ENCODE data around the gene OR10W1. TPM values are rescaled to one million over a fixed set of nuclear protein-coding genes. Genes with fewer than 3 reads are reported as not detected.

OR10W1 gene
- total and polyA plus RNA-seq, 4 experiments from 2014 or later: not detected

GRCh38 chr11:58276151-58276550 lies 8.1 kb upstream of the OR10W1 start:
- ChIA-PET POLR2A (ENCODE audit: partially characterized antibody) (no interaction called here), CTCF (ENCODE audit: partially characterized antibody) (no interaction called here)
- no peak overlapping the region for H3K4me3 Mint-ChIP-seq
- H3K27ac Mint-ChIP-seq: no peak overlapping the region
- H3K4me1 Mint-ChIP-seq: no peaks in the 10 kb centered on the region
- peaks cover 2 to 20% of the 10 kb centered on the region in 2 donors for H3K27me3 Mint-ChIP-seq
- H3K27ac ChIP-seq (ENCODE audit: low read depth, low read length): no peak overlapping the region
- H3K9me3 ChIP-seq (ENCODE audit: control insufficient read depth in 1 of 2, low read length in 2 of 2): no peaks in the 10 kb centered on the region
- no peaks in the 10 kb centered on the region for H3K36me3 ChIP-seq (ENCODE audit: insufficient read depth, low read length)
- intact Hi-C loops (cut with micrococcal nuclease): no loop called here
- no peaks in the 10 kb centered on the region for H3K4me1 ChIP-seq (ENCODE audit: insufficient read depth, low read length)
- no peaks in the 10 kb centered on the region for H3K36me3 Mint-ChIP-seq
- no peak overlapping the region for H3K4me3 ChIP-seq (ENCODE audit: low read length in 2 of 2)
- H3K9me3 Mint-ChIP-seq: peaks cover 0 to 11% (median 9%) of the 10 kb centered on the region in 8 donors
- no peaks in the 10 kb centered on the region for H3K27me3 ChIP-seq (ENCODE audit: insufficient read depth, low read length)
- no peak for DNase-seq

DNA sequence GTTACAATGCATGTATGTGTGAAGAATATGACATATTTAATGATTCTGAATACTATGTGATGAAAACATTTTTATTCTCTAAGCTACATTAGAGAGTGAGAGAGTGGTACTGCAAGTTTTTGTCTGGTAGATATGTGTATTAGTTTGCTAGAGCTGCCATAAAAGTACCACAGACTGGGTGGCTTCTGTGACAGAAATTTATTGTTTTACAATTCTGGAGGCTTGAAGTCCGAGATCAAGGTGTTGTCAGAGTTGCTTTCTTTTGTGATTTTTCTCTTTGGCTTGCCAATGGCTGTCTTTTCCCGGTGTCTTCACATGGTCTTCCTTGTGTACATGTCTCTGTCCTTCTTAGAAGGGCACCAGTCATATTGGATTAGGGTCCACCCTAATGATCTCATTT lies 6.9 kb upstream of the OR10W1 start:
- ChIA-PET CTCF (ENCODE audit: partially characterized antibody) (no interaction called here), POLR2A (ENCODE audit: partially characterized antibody) (no interaction called here)
- H3K4me3 ChIP-seq (ENCODE audit: low read length in 2 of 2): no peak overlapping the region
- intact Hi-C loops (cut with micrococcal nuclease): no loop called here
- no peaks in the 10 kb centered on the region for H3K36me3 ChIP-seq (ENCODE audit: insufficient read depth, low read length)
- no peak overlapping the region for H3K27ac ChIP-seq (ENCODE audit: low read depth, low read length)
- peaks cover 0 to 10% (median 7%) of the 10 kb centered on the region in 8 donors for H3K9me3 Mint-ChIP-seq
- H3K9me3 ChIP-seq (ENCODE audit: control insufficient read depth in 1 of 2, low read length in 2 of 2): no peaks in the 10 kb centered on the region
- no peak overlapping the region for H3K4me3 Mint-ChIP-seq
- H3K4me1 ChIP-seq (ENCODE audit: insufficient read depth, low read length): no peaks in the 10 kb centered on the region
- no peaks in the 10 kb centered on the region for H3K4me1 Mint-ChIP-seq
- H3K27me3 ChIP-seq (ENCODE audit: insufficient read depth, low read length): no peaks in the 10 kb centered on the region
- DNase-seq: no peak
- peaks cover 0 to 12% of the 10 kb centered on the region in 2 donors for H3K27me3 Mint-ChIP-seq
- H3K36me3 Mint-ChIP-seq: no peaks in the 10 kb centered on the region
- no peak overlapping the region for H3K27ac Mint-ChIP-seq

DNA sequence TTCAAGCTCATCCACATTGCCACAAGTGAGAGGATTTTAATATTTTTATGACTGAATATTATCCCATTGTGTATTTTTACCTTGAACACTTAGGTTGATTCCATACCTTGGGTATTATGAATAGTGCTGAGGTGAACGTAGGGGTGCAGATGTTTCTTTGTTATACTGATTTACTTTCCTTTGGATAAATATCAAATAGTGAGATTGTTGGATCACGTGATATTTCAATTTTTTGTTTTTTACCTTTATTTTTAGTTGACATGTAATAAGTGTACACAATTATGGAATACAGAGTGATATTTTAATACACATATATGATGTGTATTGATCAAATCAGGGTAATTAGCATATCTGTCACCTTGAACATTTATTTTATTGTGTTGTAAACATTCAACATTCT lies 8.1 kb downstream of the OR10W1 start:
- Histone ChIP-seq H3K27ac (ENCODE audit: low read depth, low read length) (no peak overlapping the region), H3K9me3 (ENCODE audit: control insufficient read depth in 1 of 2, low read length in 2 of 2) (no peaks in the 10 kb centered on the region), H3K36me3 (ENCODE audit: insufficient read depth, low read length) (no peaks in the 10 kb centered on the region), H3K27me3 (ENCODE audit: insufficient read depth, low read length) (no peaks in the 10 kb centered on the region), H3K4me1 (ENCODE audit: insufficient read depth, low read length) (no peaks in the 10 kb centered on the region), H3K4me3 (ENCODE audit: low read length in 2 of 2) (no peak overlapping the region)
- ChIA-PET CTCF (ENCODE audit: partially characterized antibody) (no interaction called here), POLR2A (ENCODE audit: partially characterized antibody) (no interaction called here)
- H3K4me1 Mint-ChIP-seq: no peaks in the 10 kb centered on the region
- no peaks in the 10 kb centered on the region for H3K36me3 Mint-ChIP-seq
- DNase-seq: no peak
- peaks cover 0 to 25% (median 5%) of the 10 kb centered on the region in 8 donors for H3K9me3 Mint-ChIP-seq
- no peak overlapping the region for H3K4me3 Mint-ChIP-seq
- peaks cover 2 to 4% of the 10 kb centered on the region in 2 donors for H3K27me3 Mint-ChIP-seq
- H3K27ac Mint-ChIP-seq: no peak overlapping the region
- intact Hi-C loops (cut with micrococcal nuclease): no loop called here

DNA sequence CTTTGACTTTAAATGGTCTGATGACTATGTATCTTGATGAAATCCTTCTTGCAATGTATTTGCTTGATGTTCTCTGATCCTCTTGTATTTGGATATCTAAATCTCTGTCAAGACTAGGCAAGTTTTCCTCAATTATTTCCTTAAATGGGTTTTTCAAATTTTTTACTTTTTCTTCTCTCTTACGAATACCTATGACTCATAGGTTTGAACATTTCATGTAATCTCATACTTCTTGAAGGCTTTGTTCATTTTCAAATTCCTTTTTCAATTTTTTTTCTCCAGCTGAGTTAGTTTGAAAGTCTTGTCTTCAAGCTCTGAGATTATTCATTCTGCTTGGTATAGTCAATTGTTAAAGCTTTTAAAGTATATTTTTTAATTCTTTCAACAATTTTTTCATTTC lies 13.1 kb downstream of the OR10W1 start:
- Mint-ChIP-seq H3K9me3 (peaks cover 2 to 44% (median 17%) of the 10 kb centered on the region in 8 donors), H3K4me3 (no peak overlapping the region), H3K4me1 (no peaks in the 10 kb centered on the region), H3K36me3 (peaks cover 0 to 2% of the 10 kb centered on the region in 2 donors), H3K27me3 (no peaks in the 10 kb centered on the region), H3K27ac (no peak overlapping the region)
- DNase-seq: no peak
- Histone ChIP-seq H3K4me1 (ENCODE audit: insufficient read depth, low read length) (no peaks in the 10 kb centered on the region), H3K36me3 (ENCODE audit: insufficient read depth, low read length) (no peaks in the 10 kb centered on the region), H3K4me3 (ENCODE audit: low read length in 2 of 2) (no peak overlapping the region), H3K27me3 (ENCODE audit: insufficient read depth, low read length) (no peaks in the 10 kb centered on the region), H3K9me3 (ENCODE audit: control insufficient read depth in 1 of 2, low read length in 2 of 2) (no peaks in the 10 kb centered on the region), H3K27ac (ENCODE audit: low read depth, low read length) (no peak overlapping the region)
- intact Hi-C loops (cut with micrococcal nuclease): no loop called here
- ChIA-PET POLR2A (ENCODE audit: partially characterized antibody) (no interaction called here), CTCF (ENCODE audit: partially characterized antibody) (no interaction called here)

GRCh38 chr11:58243954-58244353 lies 24.1 kb downstream of the OR10W1 start:
- CTCF ChIA-PET (ENCODE audit: partially characterized antibody): no interaction called here
- Histone ChIP-seq H3K4me3 (ENCODE audit: low read length in 2 of 2) (no peak overlapping the region), H3K36me3 (ENCODE audit: insufficient read depth, low read length) (no peaks in the 10 kb centered on the region), H3K27me3 (ENCODE audit: insufficient read depth, low read length) (no peaks in the 10 kb centered on the region), H3K9me3 (ENCODE audit: control insufficient read depth in 1 of 2, low read length in 2 of 2) (no peaks in the 10 kb centered on the region), H3K27ac (ENCODE audit: low read depth, low read length) (no peak overlapping the region), H3K4me1 (ENCODE audit: insufficient read depth, low read length) (no peaks in the 10 kb centered on the region)
- intact Hi-C loops (cut with micrococcal nuclease): no loop called here
- no peak overlapping the region for H3K27ac Mint-ChIP-seq
- H3K4me3 Mint-ChIP-seq: no peak overlapping the region
- no peak for DNase-seq
- peaks cover 0 to 2% of the 10 kb centered on the region in 2 donors for H3K27me3 Mint-ChIP-seq
- peaks cover 0 to 23% (median 15%) of the 10 kb centered on the region in 8 donors for H3K9me3 Mint-ChIP-seq
- H3K36me3 Mint-ChIP-seq: no peaks in the 10 kb centered on the region
- no peaks in the 10 kb centered on the region for H3K4me1 Mint-ChIP-seq
- POLR2A ChIA-PET (ENCODE audit: partially characterized antibody): no interaction called here

DNA sequence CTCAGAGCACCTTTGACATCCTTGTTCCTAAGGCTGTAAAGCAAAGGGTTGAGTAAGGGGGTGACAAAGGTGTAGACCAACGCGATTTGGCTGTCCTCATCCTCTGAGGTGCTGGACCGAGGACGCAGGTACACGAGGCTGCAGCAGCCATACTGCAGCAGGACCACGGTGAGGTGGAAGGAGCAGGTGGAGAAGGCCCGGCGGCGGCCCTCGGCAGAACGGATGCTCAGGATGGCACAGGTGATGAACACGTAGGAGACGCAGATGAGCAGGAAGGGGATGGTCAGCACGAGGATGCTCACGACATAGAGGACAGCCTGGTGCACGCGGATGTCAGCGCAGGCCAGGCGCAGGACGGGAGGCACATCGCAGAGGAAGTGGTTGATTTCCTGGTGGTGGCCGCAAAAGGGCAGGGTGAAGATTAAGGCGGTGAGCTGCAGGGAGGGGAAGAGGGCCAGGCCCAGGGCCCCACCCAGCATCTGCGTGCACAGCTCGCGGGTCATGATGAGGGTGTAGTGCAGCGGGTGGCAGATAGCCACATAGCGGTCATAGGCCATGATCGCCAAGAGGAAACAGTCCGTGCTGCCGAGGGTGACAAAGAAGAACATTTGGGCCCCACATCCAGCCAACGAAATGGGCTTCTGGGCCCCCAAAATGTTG lies 40.0 kb downstream of the OR10W1 start:
- Histone ChIP-seq H3K4me1 (ENCODE audit: insufficient read depth, low read length) (no peaks in the 10 kb centered on the region), H3K9me3 (ENCODE audit: control insufficient read depth in 1 of 2, low read length in 2 of 2) (no peaks in the 10 kb centered on the region), H3K4me3 (ENCODE audit: low read length in 2 of 2) (no peak overlapping the region), H3K36me3 (ENCODE audit: insufficient read depth, low read length) (no peaks in the 10 kb centered on the region), H3K27ac (ENCODE audit: low read depth, low read length) (no peak overlapping the region), H3K27me3 (ENCODE audit: insufficient read depth, low read length) (no peaks in the 10 kb centered on the region)
- H3K27me3 Mint-ChIP-seq: peaks cover 4 to 11% of the 10 kb centered on the region in 2 donors
- CTCF ChIA-PET (ENCODE audit: partially characterized antibody): no interaction called here
- no peak overlapping the region for H3K4me3 Mint-ChIP-seq
- POLR2A ChIA-PET (ENCODE audit: partially characterized antibody): no interaction called here
- no peak for DNase-seq
- no peaks in the 10 kb centered on the region for H3K4me1 Mint-ChIP-seq
- no peak overlapping the region for H3K27ac Mint-ChIP-seq
- intact Hi-C loops (cut with micrococcal nuclease): no loop called here
- no peaks in the 10 kb centered on the region for H3K36me3 Mint-ChIP-seq
- peaks cover 0 to 6% (median 0%) of the 10 kb centered on the region in 8 donors for H3K9me3 Mint-ChIP-seq

- H3K27ac Mint-ChIP-seq: no peak overlapping the region
- ChIA-PET CTCF (ENCODE audit: partially characterized antibody) (no interaction called here), POLR2A (ENCODE audit: partially characterized antibody) (no interaction called here)
- no peaks in the 10 kb centered on the region for H3K36me3 Mint-ChIP-seq
- H3K9me3 Mint-ChIP-seq: no peaks in the 10 kb centered on the region
- no peak overlapping the region for H3K4me3 Mint-ChIP-seq
- no peaks in the 10 kb centered on the region for H3K4me1 Mint-ChIP-seq
- no peaks in the 10 kb centered on the region for H3K9me3 ChIP-seq (ENCODE audit: control insufficient read depth in 1 of 2, low read length in 2 of 2)
- DNase-seq: no peak
- H3K36me3 ChIP-seq (ENCODE audit: insufficient read depth, low read length): no peaks in the 10 kb centered on the region
- no peaks in the 10 kb centered on the region for H3K27me3 ChIP-seq (ENCODE audit: insufficient read depth, low read length)
- peaks cover 3 to 4% of the 10 kb centered on the region in 2 donors for H3K27me3 Mint-ChIP-seq
- H3K4me3 ChIP-seq (ENCODE audit: low read length in 2 of 2): no peak overlapping the region
- no peak overlapping the region for H3K27ac ChIP-seq (ENCODE audit: low read depth, low read length)
- no peaks in the 10 kb centered on the region for H3K4me1 ChIP-seq (ENCODE audit: insufficient read depth, low read length)
- intact Hi-C loops (cut with micrococcal nuclease): no loop called here
These were observed 45.3 kb downstream of the OR10W1 start for GRCh38 chr11:58222721-58223120.

Measured in CD4-positive, alpha-beta memory T cell (primary cell).